NCI-H345 treated with DMSO at 0.1 percent for 48 hours (cell line): ENCODE measurements around the gene SNAP25.

Experiments used
- DNase-seq: peaks from one replicate; lab custom pipeline; 2025; ENCODE audit not compliant: unreplicated experiment; lab: John Stamatoyannopoulos, UW

SNAP25 gene

DNA sequence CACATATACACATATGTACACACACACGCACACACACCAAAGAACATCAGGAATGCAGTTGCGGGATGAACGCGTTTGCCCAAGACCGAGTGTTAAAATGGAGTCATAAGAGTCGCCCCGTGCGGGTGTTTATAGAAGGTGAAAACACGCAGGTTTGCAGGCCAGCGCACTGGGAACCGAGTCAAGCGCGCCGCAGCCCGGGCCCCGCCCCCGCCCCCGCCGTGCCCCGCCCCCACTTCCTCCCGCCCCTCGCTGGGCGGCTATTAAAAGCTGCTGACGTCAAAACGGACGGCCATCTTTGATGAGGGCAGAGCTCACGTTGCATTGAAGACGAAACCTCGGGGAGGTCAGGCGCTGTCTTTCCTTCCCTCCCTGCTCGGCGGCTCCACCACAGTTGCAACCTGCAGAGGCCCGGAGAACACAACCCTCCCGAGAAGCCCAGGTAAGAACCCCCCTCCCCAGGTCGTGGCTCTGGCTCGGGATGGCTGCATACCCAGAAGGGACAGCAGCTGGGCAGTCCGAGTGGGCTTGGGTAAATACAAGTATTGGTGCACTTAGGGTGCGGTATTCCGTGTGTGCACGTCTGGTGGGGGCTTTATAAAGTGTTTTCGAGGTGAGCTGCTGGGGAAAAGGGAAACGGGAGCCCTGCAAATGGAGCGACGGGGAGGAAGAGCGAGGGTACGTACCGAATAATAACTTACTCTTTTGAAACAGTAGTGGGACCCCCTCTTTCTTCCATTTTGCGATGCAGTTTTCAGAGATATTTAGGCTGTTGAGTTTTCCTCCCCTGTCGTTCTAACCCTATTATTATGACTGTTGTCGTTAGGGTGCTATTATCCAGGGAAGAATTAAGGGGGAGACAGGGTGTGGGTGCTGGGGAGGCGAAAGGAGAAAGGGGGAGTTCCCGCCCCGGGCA lies at the start of gene SNAP25:
Gene SNAP25 (plus strand): TSS at position 295 of the 916 bp plus-strand sequence. CDS start 56,662 bp downstream, outside the sequence.
- peak; percentile 95 for DNase-seq

DNA sequence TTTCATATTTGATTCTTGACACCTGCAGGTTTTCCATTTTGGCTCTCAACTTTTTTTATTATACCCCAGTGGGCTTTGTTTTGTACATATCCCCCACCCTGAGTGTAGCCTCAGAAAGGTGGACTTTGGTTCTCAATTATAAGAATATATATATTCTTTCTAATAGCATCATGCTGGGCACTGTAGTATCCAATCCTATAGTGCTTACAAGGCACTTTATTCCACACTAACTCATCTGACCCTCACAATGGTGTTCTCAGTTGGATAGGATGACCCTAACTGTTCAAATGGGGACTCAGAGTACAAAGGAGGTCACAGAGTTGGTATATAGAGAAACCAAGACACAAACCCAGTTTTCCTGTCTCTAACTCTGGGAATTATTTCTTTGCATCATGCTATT lies 48.9 kb upstream of the SNAP25 start:
- DNase-seq: no peak

DNA sequence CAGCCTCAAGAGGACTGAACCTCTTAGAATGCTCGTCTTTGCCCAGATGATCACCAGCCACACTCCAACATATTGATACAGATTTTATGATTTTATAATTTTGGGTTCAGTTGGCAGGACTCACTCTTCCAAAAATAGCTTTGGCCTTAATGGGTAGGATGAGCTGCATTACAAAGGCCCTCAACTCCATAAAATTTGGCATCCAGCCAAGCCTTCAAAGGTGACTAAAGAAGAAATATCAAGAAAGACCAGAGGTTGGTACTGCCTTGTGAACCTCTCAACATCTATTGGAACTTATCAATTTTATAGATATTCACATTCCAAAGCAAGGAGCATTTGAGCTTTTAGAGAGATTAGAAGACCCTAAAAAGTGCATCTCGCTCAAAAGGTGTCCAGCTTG lies 48.4 kb upstream of the SNAP25 start:
- no peak for DNase-seq

DNA sequence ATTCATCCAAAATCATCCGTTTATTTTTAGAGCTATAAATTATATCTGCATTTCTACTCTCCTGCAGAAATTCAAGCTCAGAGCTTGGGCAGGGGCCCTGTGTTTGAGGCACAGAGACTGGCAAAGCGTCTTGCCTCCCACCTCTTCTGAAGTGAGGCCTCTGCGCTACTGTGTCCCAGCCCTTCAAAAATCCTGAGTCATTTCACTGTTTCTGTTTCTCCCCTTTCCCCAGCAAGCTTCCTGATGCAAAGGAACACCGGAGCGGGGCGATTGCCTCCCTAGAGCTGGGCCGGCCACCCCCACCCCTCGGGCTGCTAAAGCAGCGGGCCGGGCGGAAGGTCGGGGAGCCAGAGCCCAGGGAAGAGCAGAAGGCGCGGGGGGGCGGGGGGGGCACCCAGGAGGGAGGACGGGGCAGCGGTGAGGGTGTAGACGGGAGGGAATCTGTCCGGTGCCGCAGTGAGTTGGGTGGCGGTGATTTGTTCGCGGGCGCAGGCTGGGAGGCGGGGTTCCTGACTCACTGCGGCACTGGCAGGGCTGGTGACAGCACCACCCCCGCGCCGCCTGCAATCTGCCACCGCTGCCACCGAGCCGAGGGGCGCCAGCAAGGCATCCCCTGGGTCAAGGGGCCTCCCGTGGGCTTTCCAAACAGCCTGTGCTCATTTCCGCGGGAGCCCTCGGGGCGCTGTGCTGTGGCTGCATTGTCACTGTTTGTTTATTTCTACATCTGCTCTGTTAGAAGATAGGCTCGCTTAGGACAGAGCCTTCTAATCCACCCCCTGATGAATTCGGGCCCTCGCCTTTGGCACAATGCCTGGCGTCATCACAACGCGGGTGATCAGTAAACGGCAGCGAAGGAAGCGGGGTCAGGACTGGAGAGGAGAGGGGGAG lies 46.5 kb upstream of the SNAP25 start:
- DNase-seq: peak; percentile 85

DNA sequence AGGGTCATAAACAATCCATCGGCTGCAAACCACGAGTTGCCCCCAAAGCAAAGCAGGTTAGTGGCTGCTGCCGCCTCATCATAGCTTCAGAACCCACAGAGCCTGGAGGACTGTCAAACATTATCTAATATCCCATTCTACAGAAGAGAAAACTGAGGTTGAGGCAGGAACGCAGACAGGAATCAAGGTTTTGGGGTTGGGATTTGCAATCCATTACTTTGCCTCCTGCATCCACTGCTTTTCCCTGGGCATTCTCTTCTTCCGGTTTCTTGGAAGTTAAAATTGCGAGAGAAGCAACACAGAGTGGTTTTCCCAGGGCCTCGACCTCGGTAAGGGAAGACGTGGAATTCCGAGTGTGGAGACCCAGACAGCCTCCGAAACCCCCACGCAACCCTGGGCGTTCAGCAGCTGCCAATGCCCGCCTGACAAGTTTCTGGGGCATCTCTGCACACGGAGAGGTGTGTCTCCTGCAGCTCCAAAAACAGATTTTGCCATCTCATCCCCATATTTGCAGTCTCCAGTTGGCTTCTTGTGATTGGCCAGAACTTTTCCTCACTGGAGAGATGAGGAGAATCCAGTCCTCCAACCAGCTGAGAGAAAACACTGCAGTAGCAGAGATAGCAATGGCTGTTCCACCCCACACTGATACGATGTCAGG lies 45.5 kb upstream of the SNAP25 start:
- no peak for DNase-seq

DNA sequence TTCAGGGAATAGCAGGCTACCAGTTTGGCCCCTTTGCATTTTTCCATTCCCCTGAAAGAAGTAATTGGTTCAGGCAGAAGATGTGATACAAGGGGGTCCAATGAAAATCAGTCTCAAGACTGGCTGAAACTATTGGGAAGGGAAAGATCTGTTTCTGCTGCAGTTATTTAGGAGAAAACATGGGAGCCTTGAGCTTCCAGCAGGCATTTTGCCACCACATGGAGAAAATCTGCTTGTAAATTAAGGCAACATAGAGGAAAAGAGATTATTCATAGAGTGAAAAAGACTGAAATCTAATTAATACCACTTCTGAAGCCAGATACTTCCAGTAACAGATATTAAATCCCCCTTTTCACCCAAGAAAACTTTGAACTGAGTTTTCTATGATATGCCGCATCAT lies 44.2 kb upstream of the SNAP25 start:
- DNase-seq: no peak

DNA sequence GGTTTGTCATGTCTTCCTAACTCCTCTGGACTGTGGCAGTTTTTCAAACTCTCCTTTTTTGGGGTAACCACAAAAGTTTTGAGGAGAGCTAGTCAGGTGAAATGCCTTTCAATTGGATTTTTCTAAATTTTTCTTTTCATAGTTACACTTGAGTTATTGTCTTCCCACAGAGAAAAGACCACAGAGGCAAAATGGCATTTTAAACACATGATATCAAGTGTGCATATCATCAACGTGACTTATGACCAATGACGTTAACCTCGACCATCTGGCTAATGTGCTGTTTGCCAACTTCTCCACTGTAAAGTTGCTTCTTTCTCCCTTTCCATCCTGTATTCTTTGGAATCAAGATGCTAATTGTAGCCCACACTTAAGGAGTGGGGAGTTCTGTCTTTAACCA lies 41.3 kb upstream of the SNAP25 start:
- no peak for DNase-seq

DNA sequence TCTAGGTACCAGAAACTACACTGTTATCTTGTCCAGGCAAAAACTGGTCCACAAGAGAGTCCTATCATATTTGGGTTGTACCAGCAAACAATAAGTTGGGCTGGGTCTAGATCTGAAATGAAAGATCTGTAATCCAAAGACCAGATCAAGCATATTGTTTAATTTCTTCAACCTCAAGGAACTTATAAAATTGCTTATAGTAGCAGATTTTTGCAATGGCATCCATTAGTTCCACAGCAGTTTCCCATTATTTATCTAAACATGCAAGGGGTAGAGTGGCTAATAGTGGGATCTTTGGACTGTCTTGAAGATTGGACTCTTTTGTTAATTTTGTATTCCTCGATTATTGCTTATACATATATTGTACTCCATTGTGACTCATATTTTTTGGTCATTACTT lies 40.5 kb upstream of the SNAP25 start:
- no peak for DNase-seq

DNA sequence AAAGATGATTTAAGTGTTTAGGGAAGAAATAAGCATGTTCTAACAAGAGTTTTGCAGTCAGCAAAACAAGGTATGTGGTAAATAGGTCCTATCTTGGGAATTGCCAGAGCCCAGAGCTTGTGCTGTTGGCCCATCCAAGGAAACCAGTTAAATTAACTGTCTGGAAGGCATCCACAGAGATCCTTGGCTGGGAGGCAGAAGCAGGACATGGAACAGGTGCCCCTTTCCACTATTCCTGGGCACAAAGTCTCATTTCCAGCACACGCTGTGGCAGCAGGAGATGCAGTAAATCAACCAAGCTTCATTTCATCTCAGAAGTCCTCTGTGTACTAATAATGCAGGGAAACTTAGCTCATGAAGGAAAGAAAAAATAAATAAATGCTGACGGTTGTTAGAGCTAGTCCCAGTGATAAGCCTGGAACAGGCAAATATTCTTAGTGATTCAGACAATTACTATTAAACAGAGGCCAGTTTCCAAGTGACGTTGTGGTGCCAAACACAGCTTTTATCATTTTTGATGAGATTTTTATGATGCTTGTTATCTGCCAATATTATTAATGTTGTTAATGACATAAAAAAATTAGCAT lies 39.8 kb upstream of the SNAP25 start:
- DNase-seq: no peak

DNA sequence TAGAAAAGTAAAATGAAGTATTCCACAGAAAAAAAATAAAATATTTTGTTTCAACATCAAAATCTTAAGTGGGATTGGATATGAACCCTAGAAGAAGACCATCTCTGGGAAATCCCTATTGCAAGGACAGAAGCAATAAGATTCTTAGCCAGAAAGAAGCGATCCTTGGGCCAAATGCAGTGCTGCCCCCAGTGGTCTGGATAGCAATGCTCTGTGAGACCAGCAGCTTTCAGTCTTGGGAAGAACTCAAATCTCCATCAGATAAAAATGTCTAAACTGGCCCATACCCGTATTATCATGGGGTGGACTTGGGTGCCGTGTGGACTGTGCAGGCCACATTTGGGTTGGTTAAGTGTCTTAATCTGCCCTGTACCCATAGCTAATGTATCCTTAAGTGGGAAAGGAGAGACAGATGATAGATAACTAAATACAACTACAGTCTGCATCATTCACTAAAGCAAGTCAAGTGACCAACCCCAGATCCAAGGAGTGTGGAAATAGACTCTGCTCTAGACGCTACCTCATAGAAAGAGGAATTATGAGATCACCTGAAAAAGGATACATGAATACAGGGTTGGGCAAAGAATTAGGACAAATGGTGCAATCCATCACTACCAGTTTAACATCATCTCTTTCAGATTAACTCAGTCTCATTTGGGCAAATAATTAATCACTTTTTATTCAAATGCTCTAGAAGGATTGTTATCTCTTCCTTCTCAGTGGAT lies 38.9 kb upstream of the SNAP25 start:
- no peak for DNase-seq

DNA sequence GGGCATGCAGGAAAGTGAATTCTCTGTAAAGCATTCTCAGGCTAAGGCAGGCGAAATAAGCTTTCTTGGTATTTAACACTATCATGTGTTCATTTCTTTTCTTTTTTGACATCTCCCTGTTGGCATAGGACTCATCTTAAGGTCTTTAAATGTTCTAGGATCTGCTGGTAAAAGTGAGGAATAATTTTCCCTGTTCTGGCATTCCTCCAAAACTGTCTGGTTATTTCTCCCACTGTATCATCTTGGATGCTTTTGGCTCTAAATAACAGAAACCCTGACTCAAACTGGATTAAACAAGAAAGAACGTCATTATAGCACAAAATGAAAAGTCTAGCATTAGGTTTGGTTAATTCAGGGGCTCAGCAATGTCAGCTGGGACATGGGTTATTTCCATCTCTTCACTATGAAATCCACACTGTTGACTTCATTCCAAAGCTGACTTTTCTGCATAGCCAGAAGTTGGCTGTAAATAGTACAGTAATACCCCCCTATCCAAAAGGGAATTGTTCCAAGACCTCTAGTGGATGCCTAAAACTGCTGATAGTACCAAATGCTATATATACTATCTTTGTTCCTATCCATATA lies 37.9 kb upstream of the SNAP25 start:
- no peak for DNase-seq

DNA sequence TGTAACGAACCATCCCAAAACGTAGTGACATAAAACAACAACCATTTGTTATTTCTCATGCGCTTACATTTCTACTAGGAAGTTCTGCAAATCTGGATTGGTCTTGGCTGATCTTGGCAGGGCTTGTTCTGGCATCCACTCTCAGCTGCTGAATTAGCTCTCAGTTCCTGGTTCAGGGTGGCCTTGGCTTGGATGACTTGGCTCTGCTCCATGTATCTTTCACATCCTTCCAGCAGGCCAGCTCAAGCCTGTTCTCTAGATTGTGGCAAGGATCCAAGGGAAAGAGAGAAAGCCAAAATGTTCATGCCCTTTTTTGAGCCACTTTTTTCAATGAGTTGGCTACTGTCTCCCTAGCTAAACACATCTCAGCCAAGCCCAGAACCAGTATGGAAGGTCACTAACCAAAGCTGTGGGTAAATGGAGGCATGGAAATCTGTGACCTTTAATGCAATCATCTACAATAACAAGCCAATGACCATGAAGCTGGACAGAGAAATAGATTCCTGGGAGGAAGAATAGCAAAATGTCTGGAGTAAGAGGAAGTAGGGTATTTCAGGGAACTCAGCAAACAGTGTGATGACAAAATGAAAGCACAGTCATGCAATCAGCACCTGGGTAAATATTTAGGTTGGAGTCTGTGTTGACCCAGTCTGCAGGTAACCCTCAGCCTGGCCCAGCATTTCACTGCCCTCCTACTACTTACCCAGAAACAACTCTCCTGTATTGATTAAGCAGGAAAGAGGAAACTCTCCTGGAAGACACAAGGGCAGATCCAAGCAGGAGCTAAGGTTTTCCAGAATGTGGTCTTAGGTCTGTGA lies 32.7 kb upstream of the SNAP25 start:
- peak; percentile 19 for DNase-seq

DNA sequence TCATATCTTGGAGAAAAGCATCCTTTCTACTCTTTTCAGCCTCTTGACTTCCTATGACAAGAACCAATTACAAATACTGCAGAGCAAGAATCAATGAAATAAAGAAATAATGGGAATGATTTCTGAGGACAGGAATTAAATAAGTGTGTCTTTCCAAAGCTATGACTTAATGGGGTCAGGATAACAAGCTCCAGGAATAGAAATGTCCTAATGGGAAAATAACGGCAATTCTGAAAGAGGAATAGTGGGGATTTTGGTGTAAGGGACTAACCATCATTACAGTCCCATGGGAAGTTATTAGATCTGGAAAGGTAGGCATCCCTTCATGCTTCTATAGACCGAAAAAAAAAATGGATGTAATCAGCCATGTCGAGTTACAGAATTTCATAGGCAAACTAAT lies 28.2 kb upstream of the SNAP25 start:
- DNase-seq: no peak

DNA sequence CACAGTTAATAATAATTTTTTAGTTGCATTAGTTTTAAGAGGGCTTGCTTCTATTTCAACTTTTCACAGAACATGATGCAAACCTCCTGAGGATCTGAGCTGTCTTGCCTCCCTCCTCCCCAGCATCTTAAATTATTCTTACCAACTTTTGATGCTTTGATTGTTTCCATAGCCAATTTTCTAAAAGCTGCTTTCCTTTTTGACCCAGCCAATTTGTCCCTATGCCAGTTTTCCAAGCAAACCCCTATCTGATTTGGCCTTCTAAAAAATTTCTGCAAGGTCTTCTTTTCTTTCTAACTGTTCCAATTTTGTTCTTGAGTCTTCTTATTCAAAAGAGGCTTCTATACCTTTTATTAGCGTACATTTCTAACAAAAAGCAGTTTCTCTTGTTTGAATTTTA lies 26.5 kb upstream of the SNAP25 start:
- no peak for DNase-seq

DNA sequence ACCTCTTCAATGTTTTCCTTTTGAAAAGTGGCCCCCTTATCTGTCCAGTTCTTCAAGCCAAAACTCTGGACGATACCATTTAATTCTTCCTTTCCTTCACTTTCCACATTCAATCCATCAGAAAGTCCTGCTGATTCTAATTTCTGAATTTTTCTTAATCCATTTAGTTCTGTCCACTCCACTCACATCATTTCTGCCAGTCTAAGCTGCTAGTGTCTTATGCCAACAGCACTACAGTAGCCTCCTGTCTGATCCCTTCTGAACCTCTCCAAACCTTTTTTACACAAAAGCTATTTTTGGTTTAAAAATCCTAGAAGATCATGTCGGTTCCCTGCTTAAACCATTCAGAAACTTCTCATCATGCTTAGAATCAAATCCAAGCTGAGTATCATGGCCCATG lies 24.5 kb upstream of the SNAP25 start:
- no peak for DNase-seq

DNA sequence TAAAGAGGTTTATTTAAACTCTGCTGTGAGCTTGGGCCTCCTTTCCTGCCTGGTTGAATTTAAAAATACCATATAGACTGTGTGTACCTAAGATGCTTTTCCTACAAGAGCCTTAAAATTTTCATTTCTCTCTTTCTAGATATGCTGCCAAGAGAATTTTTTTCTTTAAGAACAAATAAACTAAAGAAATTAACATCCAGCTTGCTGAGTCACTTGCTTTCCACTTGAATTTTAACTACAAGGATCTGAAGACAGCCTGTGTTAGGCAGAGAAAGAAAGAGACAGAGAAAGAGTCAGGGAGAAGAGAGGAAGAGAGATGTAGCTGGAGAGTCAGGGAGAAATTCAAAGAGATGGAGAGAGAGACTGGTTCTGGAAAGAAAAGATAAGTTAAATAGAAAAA lies 18.3 kb upstream of the SNAP25 start:
- DNase-seq: no peak

DNA sequence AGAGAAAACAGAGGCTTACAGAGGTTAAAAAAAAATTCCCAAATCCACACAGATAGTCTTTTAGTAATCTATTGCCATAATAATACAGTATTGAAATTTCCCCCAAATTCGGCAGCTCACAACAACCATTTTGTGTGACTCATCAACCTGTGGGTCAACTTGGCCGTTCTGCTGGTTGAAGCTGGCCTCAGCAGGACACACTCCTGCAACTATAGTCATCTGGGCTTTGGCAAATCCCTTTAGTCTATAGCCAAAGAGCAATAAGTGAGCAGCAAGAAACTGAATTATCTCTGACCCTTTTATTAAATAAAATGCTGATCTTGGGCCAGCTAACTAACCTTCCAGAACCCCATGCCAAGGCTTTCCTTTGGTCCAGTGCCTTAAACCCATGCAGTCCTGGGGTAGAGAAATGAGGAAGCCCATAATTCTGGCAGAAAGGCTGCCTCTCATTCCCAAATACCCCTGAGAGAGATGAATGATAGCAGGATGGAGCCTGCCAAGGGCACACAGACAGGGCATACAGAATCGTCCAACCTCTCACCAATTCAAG lies 17.2 kb upstream of the SNAP25 start:
- DNase-seq: no peak

DNA sequence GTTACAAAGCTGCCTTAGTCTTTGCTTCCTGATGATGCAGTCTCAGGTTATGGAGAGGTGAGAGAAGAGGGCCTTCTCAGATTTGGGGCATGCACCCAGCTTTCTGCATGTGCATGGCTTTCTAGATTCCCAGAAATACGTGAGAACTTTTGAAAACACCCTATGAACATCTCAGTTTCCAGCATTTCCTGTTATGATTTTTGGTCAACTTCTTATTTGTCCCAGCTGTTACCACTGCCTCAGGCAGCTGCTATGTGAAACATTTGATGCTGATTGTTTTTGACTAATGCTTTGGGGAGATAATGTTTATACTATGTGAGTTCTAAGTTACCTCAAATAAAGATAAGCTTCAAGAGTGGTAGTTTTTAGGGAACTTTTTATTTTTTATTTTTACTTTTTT lies 9.5 kb upstream of the SNAP25 start:
- DNase-seq: no peak

DNA sequence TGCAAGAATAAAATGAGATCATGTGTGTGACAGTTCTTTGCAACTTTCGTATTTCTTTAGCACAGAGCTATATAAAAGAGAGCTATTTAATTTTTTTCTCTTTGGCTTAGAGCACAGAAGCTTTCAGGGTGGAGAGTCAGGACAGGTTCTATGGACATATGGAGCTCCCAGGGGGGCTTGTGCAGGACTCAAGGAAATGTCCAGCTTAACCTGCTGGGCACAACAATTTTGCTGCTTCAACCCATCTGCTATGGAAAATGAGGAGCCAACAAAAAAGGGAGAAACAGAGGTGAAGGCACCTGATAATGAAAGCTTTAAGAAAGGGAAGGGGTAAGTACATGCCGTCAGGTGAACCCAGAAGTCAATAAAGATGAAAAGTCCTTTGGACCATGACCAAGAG lies 5.1 kb upstream of the SNAP25 start:
- no peak for DNase-seq
